ENCODE measurements around the gene DNAH1. TPM values are rescaled to one million over a fixed set of nuclear protein-coding genes. Genes with fewer than 3 reads are reported as not detected.

The DNAH1 gene
- total RNA-seq, 1 experiment from 2014 or later, result 2.4 TPM

- TF ChIP-seq REST (IDR thresholded peaks at IDR 0.05; ENCODE audit: insufficient read depth in 1 of 2, low read depth in 2 of 2, low read length in 1 of 2) (no peak), CTCF (IDR thresholded peaks at IDR 0.05) (no peak)
- Histone ChIP-seq H3K27me3 (ENCODE audit: control insufficient read depth, insufficient read depth, low read length) (no peaks in the 10 kb centered on the region), H3K4me1 (ENCODE audit: control insufficient read depth, insufficient read depth, low read length) (peaks cover 3% of the 10 kb centered on the region; the same call in 1 of the 2 replicates), H3K9me3 (ENCODE audit: control insufficient read depth, insufficient read depth, low read depth, low read length) (no peaks in the 10 kb centered on the region), H3K36me3 (ENCODE audit: control insufficient read depth, insufficient read depth, low read length) (peaks cover 7% of the 10 kb centered on the region), H3K27ac (ENCODE audit: low read length) (no peak overlapping the region), H3K4me3 (ENCODE audit: low read depth in 2 of 2, low read length in 2 of 2) (no peak overlapping the region)
- intact Hi-C loops (cut with micrococcal nuclease; ENCODE audit: unreplicated experiment) (no loop called here), in situ Hi-C loops (cut with HindIII; ENCODE audit: low pct_unique_long_range_greater_than_20kb, low sequenced_read_pairs) (no loop called here)
- CTCF ChIA-PET, result no interaction called here
- DNase-seq (ENCODE audit: low read depth, low spot score) (no peak), ATAC-seq (no peak)
- POLR2A ChIA-PET, result no interaction called here
- BruUV-seq (replicated peaks), result no TSS peak
Observed at GRCh38 chr3:52403955-52404354, 87.8 kb downstream of the DNAH1 start.

GRCh38 chr3:52404391-52404790 is 88.3 kb downstream of the DNAH1 start:
- ChIA-PET CTCF (no interaction called here), POLR2A (no interaction called here)
- in situ Hi-C loops (cut with HindIII; ENCODE audit: low pct_unique_long_range_greater_than_20kb, low sequenced_read_pairs) (no loop called here), intact Hi-C loops (cut with micrococcal nuclease; ENCODE audit: unreplicated experiment) (no loop called here)
- H3K4me1 ChIP-seq (ENCODE audit: control insufficient read depth, insufficient read depth, low read length), result peaks cover 3% of the 10 kb centered on the region; the same call in 1 of the 2 replicates
- no peaks in the 10 kb centered on the region for H3K27me3 ChIP-seq (ENCODE audit: control insufficient read depth, insufficient read depth, low read length)
- H3K36me3 ChIP-seq (ENCODE audit: control insufficient read depth, insufficient read depth, low read length), result peaks cover 10% of the 10 kb centered on the region
- no peak overlapping the region for H3K4me3 ChIP-seq (ENCODE audit: low read depth in 2 of 2, low read length in 2 of 2)
- no peaks in the 10 kb centered on the region for H3K9me3 ChIP-seq (ENCODE audit: control insufficient read depth, insufficient read depth, low read depth, low read length)
- ATAC-seq (no peak), DNase-seq (ENCODE audit: low read depth, low spot score) (no peak)
- no peak overlapping the region for H3K27ac ChIP-seq (ENCODE audit: low read length)
- no TSS peak for BruUV-seq (replicated peaks)
- no peak for TF ChIP-seq CTCF (IDR thresholded peaks at IDR 0.05)
- no peak for TF ChIP-seq SIN3A (IDR thresholded peaks at IDR 0.05; ENCODE audit: borderline replicate concordance, insufficient read depth, low read depth, low read length)
- TF ChIP-seq TCF7L2 (IDR thresholded peaks at IDR 0.05; ENCODE audit: low read depth, low read length), result no peak
- TF ChIP-seq REST (IDR thresholded peaks at IDR 0.05; ENCODE audit: insufficient read depth in 1 of 2, low read depth in 2 of 2, low read length in 1 of 2), result no peak
- no peak for TF ChIP-seq POLR2AphosphoS5 (IDR thresholded peaks at IDR 0.05; ENCODE audit: low read depth, low read length)

Measured in Panc1 (cell line).